Measurements from ENCODE around the gene JMY.

- TF ChIP-seq FOXM1 (IDR thresholded peaks at IDR 0.05; ENCODE audit: borderline replicate concordance) = no peak
- TF ChIP-seq FOXA1 (IDR thresholded peaks at IDR 0.05) = no peak
- no peak for TF ChIP-seq SP1 (IDR thresholded peaks at IDR 0.05)
- no peak for TF ChIP-seq BHLHE40 (IDR thresholded peaks at IDR 0.05; ENCODE audit: borderline replicate concordance)
- no peak for TF ChIP-seq ARNT (IDR thresholded peaks at IDR 0.05)
Observed at GRCh38 chr5:79333852-79334557, 98.1 kb downstream of the JMY start.
